H1 (cell line): Measurements from ENCODE around the gene SKP2. TPM values are rescaled to one million over a fixed set of nuclear protein-coding genes. Genes with fewer than 3 reads are reported as not detected.

Experiments used
- CTCF ChIA-PET: fragments of 300-600 bp; sonication (Branson Sonifier 250); formaldehyde crosslinking; loops from one replicate; lab custom pipeline; 2021; ENCODE audit not compliant: partially characterized antibody; lab: Charles Lee
- POLR2A ChIA-PET: fragments of 300-600 bp; sonication (Branson Sonifier 250); formaldehyde crosslinking; loops from one replicate; lab custom pipeline; 2021; ENCODE audit warnings: inconsistent platforms; ENCODE audit not compliant: partially characterized antibody; lab: Charles Lee
- DNase-seq, 2 experiments: peaks; one replicate each; pipeline versions ENCODE4 v3.0.0 to v3.0.0-alpha.2; 2010 to 2022; ENCODE audit warnings: low spot score in 2 of 2, low read depth in 1 of 2, mixed read lengths in 1 of 2
- FAIRE-seq: peaks from 2 replicates; lab custom pipeline; 2011; peaks lifted over from hg19 to GRCh38; lab: Jason Lieb, UNC
- H2AFZ ChIP-seq: 2 replicates; pipeline ENCODE4 v1.8.1; 2012; ENCODE audit warnings: low read length, inconsistent platforms
- H2AK5ac ChIP-seq: 2 replicates; pipeline ENCODE4 v1.6.1; 2013; ENCODE audit warnings: low read depth, low read length
- H2BK120ac ChIP-seq: replicated peaks from 2 replicates; pipeline ENCODE3; 2013; ENCODE audit warnings: low read depth, low read length, inconsistent platforms
- H2BK12ac ChIP-seq: 2 replicates; pipeline ENCODE4 v1.6.1; 2013; ENCODE audit warnings: low read depth, low read length
- H2BK15ac ChIP-seq: 2 replicates; pipeline ENCODE4 v1.6.1; 2013; ENCODE audit warnings: low read length
- H2BK20ac ChIP-seq: 2 replicates; pipeline ENCODE4 v1.6.1; 2013; ENCODE audit warnings: low read length
- H2BK5ac ChIP-seq: 2 replicates; pipeline ENCODE4 v1.6.1; 2013; ENCODE audit warnings: low read depth, low read length
- H3K14ac ChIP-seq: 2 replicates; pipeline ENCODE4 v1.6.1; 2013; ENCODE audit warnings: inconsistent platforms; ENCODE audit not compliant: insufficient read length
- H3K18ac ChIP-seq: 2 replicates; pipeline ENCODE4 v1.6.1; 2013; ENCODE audit warnings: low read length; ENCODE audit errors: extremely low read depth
- H3K23ac ChIP-seq: 2 replicates; pipeline ENCODE4 v1.6.1; 2013; ENCODE audit warnings: inconsistent platforms; ENCODE audit not compliant: insufficient read length
- H3K23me2 ChIP-seq: 2 replicates; pipeline ENCODE4 v1.6.1; 2013; ENCODE audit warnings: low read depth, low read length
- H3K27ac ChIP-seq: 2 replicates; pipeline ENCODE4 v1.6.1; 2011; ENCODE audit warnings: low read depth, low read length, inconsistent platforms
- H3K27me3 ChIP-seq, 4 experiments: replicated peaks in 1 of 4; 1 replicate in 1 of 4; 2 replicates in 3 of 4; pipeline versions ENCODE4 v1.6.1 to v1.8.1; 2011 to 2013; ENCODE audit warnings: low read length in 3 of 4, mild to moderate bottlenecking in 3 of 4, inconsistent platforms in 2 of 4, mixed read lengths in 2 of 4, moderate library complexity in 1 of 4; ENCODE audit not compliant: control insufficient read depth in 3 of 4, insufficient read depth in 3 of 4; ENCODE audit errors: extremely low read depth in 1 of 4
- H3K36me3 ChIP-seq, 4 experiments: 2 replicates each; pipeline versions ENCODE4 v1.6.1 to v1.8.1; 2011 to 2013; ENCODE audit warnings: mild to moderate bottlenecking in 4 of 4, low read length in 3 of 4, moderate library complexity in 2 of 4, control low read depth in 1 of 4, inconsistent platforms in 1 of 4; ENCODE audit not compliant: insufficient read depth in 4 of 4, control insufficient read depth in 2 of 4
- H3K4ac ChIP-seq: replicated peaks from 2 replicates; pipeline ENCODE3; 2013; ENCODE audit warnings: low read length, low read depth, mixed read lengths, inconsistent platforms; ENCODE audit not compliant: insufficient read length
- H3K4me1 ChIP-seq, 4 experiments: replicated peaks in 1 of 4; 1 replicate in 1 of 4; 2 replicates in 3 of 4; pipeline versions ENCODE4 v1.6.1 to v1.8.1; 2011 to 2013; ENCODE audit warnings: low read length in 3 of 4, inconsistent platforms in 2 of 4, mixed read lengths in 1 of 4; ENCODE audit not compliant: insufficient read depth in 4 of 4, control insufficient read depth in 3 of 4
- H3K4me2 ChIP-seq, 2 experiments: 2 replicates each; pipeline versions ENCODE4 v1.6.1 to v1.8.1; 2011 to 2013; ENCODE audit warnings: low read depth in 2 of 2, low read length in 2 of 2, control low read depth in 1 of 2, inconsistent platforms in 1 of 2, mild to moderate bottlenecking in 1 of 2; ENCODE audit not compliant: insufficient read depth in 1 of 2
- H3K4me3 ChIP-seq, 4 experiments: fragments of 200-600, 300-600 bp in 1 of 4; sonication (generic), shearing (Covaris generic), sonication (Bioruptor Twin) in 1 of 4; 2 replicates each; pipeline versions ENCODE4 v1.5.1 to v1.8.1; 2011 to 2016; ENCODE audit warnings: low read length in 4 of 4, low read depth in 3 of 4, control low read depth in 2 of 4, inconsistent platforms in 2 of 4, mild to moderate bottlenecking in 2 of 4, mixed read lengths in 1 of 4, moderate library complexity in 1 of 4; ENCODE audit not compliant: insufficient read depth in 2 of 4; ENCODE audit errors: extremely low read depth in 1 of 4
- H3K56ac ChIP-seq: replicated peaks from 2 replicates; pipeline ENCODE3; 2013; ENCODE audit warnings: low read depth, mild to moderate bottlenecking, mixed read lengths, low read length, inconsistent platforms; ENCODE audit not compliant: insufficient read length
- H3K79me1 ChIP-seq: 2 replicates; pipeline ENCODE4 v1.6.1; 2013; ENCODE audit warnings: low read depth, low read length, control low read depth
- H3K79me2 ChIP-seq, 2 experiments: 2 replicates each; pipeline versions ENCODE4 v1.6.1 to v1.8.1; 2012 to 2013; ENCODE audit warnings: low read length in 2 of 2, mild to moderate bottlenecking in 2 of 2, inconsistent platforms in 1 of 2; ENCODE audit not compliant: insufficient read depth in 2 of 2, control insufficient read depth in 1 of 2
- H3K9ac ChIP-seq, 4 experiments: replicated peaks in 1 of 4; 1 replicate in 1 of 4; 2 replicates in 3 of 4; pipeline versions ENCODE4 v1.6.1 to v1.8.1; 2011 to 2013; ENCODE audit warnings: low read depth in 3 of 4, low read length in 3 of 4, control low read depth in 2 of 4, mild to moderate bottlenecking in 2 of 4, moderate library complexity in 2 of 4, inconsistent platforms in 1 of 4; ENCODE audit errors: extremely low read depth in 1 of 4
- H3K9me3 ChIP-seq, 2 experiments: 2 replicates each; pipeline versions ENCODE4 v1.6.1 to v1.8.1; 2012 to 2013; ENCODE audit warnings: mild to moderate bottlenecking in 2 of 2, moderate library complexity in 2 of 2, control low read depth in 1 of 2, inconsistent platforms in 1 of 2, low read depth in 1 of 2, low read length in 1 of 2, mixed read lengths in 1 of 2; ENCODE audit not compliant: insufficient read depth in 2 of 2
- H4K20me1 ChIP-seq, 2 experiments: replicated peaks in 1 of 2; 2 replicates each; pipeline versions ENCODE3 to v1.8.1; 2011 to 2013; ENCODE audit warnings: inconsistent platforms in 2 of 2, low read length in 2 of 2, mild to moderate bottlenecking in 1 of 2; ENCODE audit not compliant: insufficient read depth in 2 of 2, control insufficient read depth in 1 of 2
- H4K5ac ChIP-seq: 2 replicates; pipeline ENCODE4 v1.6.1; 2013; ENCODE audit warnings: low read length, low read depth, mixed read lengths, inconsistent platforms; ENCODE audit not compliant: insufficient read length
- H4K8ac ChIP-seq: 2 replicates; pipeline ENCODE4 v1.8.0; 2013; ENCODE audit warnings: mild to moderate bottlenecking, moderate library complexity, low read length, inconsistent platforms; ENCODE audit not compliant: insufficient read depth; ENCODE audit errors: extremely low read depth
- H4K91ac ChIP-seq: replicated peaks from 2 replicates; pipeline ENCODE3; 2013; ENCODE audit warnings: low read length, mixed read lengths, inconsistent platforms; ENCODE audit not compliant: insufficient read length
- ASH2L ChIP-seq: fragments of 200-600, 300-600 bp; sonication (generic); IDR thresholded peaks from one replicate; pipeline ENCODE4 v1.7.1; 2017; ENCODE audit warnings: low read length
- ATF2 ChIP-seq: IDR thresholded peaks from 2 replicates; pipeline ENCODE4 v1.6.1; 2012; ENCODE audit warnings: low read length, inconsistent platforms
- CTBP2 ChIP-seq: IDR thresholded peaks from 2 replicates; pipeline ENCODE4 v1.7.0; 2011; ENCODE audit warnings: borderline replicate concordance, mild to moderate bottlenecking, moderate library complexity, mixed read lengths, low read length; ENCODE audit not compliant: insufficient read depth, insufficient read length
- GABPA ChIP-seq: IDR thresholded peaks from 2 replicates; pipeline ENCODE4 v1.6.1; 2011; ENCODE audit warnings: mild to moderate bottlenecking, low read length, moderate library complexity, borderline replicate concordance; ENCODE audit not compliant: insufficient read depth
- HDAC6 ChIP-seq: IDR thresholded peaks from one replicate; pipeline ENCODE4 v1.7.1; 2012; ENCODE audit warnings: low read depth, mild to moderate bottlenecking, inconsistent platforms, low read length, moderate library complexity
- TAF1 ChIP-seq: IDR thresholded peaks from 2 replicates; pipeline ENCODE4 v1.6.1; 2011; ENCODE audit warnings: mild to moderate bottlenecking, low read depth, low read length
- WGBS, 2 experiments: shearing (Covaris generic) in 1 of 2; methylation state at CpG; one replicate each; pipeline versions ENCODE4 v1.1.6 to v1.1.7; 2013 to 2015; ENCODE audit warnings: low lambda C conversion rate in 2 of 2, mixed read lengths in 2 of 2, inconsistent platforms in 1 of 2, low coverage in 1 of 2, missing lambda C conversion rate in 1 of 2; ENCODE audit not compliant: insufficient replicate concordance in 2 of 2, insufficient coverage in 1 of 2, insufficient read length in 1 of 2; ENCODE audit errors: extremely low coverage in 1 of 2, missing lambda C conversion rate in 1 of 2; 5-methylcytosine and 5-hydroxymethylcytosine counted together
- polyA plus RNA-seq, 7 experiments: library from polyadenylated mRNA; depleted of rRNA in 3 of 7; stranded (reverse) in 5 of 7; unstranded in 2 of 7; fragments of >200 nt in 5 of 7; fragments of 200-250 nt in 2 of 7; gene quantifications; 1 replicate in 5 of 7; 2 replicates in 1 of 7; 4 replicates in 1 of 7; pipeline versions ENCODE4 v1.2.1 to v1.2.3, GENCODE V29; 2011 to 2013; ENCODE audit warnings: missing spikeins in 2 of 7, mixed read lengths in 2 of 7
- total RNA-seq: library from RNA; stranded (reverse); fragmentation: NEBNext Ultra II Directional; extraction: Animal tissue kit (Norgen Biotek cat#: 25700); gene quantifications from 2 replicates; pipeline ENCODE4 v1.2.1, GENCODE V29; 2021

Gene SKP2
- total and polyA plus RNA-seq, 2 of the 8 experiments (the other 6 are each of a cell fraction or from before 2014, with no cell fraction given) = 49.9 to 104 TPM

GRCh38 chr5:36168737-36169136 is 16.8 kb downstream of the SKP2 start:
- Histone ChIP-seq H3K9me3 (no peaks in the 10 kb centered on the region), H2BK12ac (no peak overlapping the region), H3K27me3 (no peaks in the 10 kb centered on the region), H3K79me2 (peaks cover 0 to 8% of the 10 kb centered on the region in 2 experiments; a peak in 2 of 4 replicates), H3K79me1 (peaks cover 4% of the 10 kb centered on the region; the same call in 1 of the 2 replicates), H3K36me3 (peaks cover 15 to 90% (median 55%) of the 10 kb centered on the region in 4 experiments), H4K8ac (no peak overlapping the region), H3K56ac (no peak overlapping the region), H2AFZ (no peak overlapping the region), H3K4ac (no peak overlapping the region), H3K4me3 (no peak overlapping the region), H3K9ac (no peak overlapping the region), H2BK15ac (no peak overlapping the region), H4K20me1 (peaks cover 0 to 3% of the 10 kb centered on the region in 2 experiments), H3K4me2 (no peak overlapping the region), H2BK5ac (no peak overlapping the region), H3K14ac (no peak overlapping the region), H3K4me1 (no peaks in the 10 kb centered on the region), H2BK20ac (no peak overlapping the region), H2BK120ac (no peak overlapping the region), H3K27ac (no peak overlapping the region), H4K91ac (no peak overlapping the region), H3K23me2 (no peaks in the 10 kb centered on the region), H3K18ac (no peak overlapping the region), H3K23ac (no peak overlapping the region), H2AK5ac (no peak overlapping the region), H4K5ac (no peak overlapping the region)
- POLR2A ChIA-PET = interaction anchor here (1.1 to 1.3 kb wide), 2 partner anchors 10 to 16 kb away, joined by 3 to 4 read pairs; partner anchors contain the start of gene SKP2
- 98% methylated on average over 4 of the region's 4 CpGs; no CpG with 5 or more reads in 1 of the 2 experiments for WGBS, 2 experiments
- TF ChIP-seq GABPA (no peak), ATF2 (no peak), HDAC6 (no peak), TAF1 (no peak), ASH2L (no peak), CTBP2 (no peak)
- no peak for FAIRE-seq
- CTCF ChIA-PET = interaction anchor here (0.6 to 2.1 kb wide), 4 partner anchors 10 to 96 kb away, joined by 3 to 6 read pairs (median 4); no protein-coding TSS in a partner anchor
- no peak for DNase-seq
